Smooth muscle cell (in vitro differentiated cells): ENCODE results near the gene DAPK2. TPM values are rescaled to one million over a fixed set of nuclear protein-coding genes. Genes with fewer than 3 reads are reported as not detected.

Experiments
- DNase-seq: peaks from one replicate; lab custom pipeline; 2025; ENCODE audit not compliant: unreplicated experiment; lab: John Stamatoyannopoulos, UW
- H2AFZ ChIP-seq: fragments of 200-600 bp; sonication (generic); 2 replicates; pipeline ENCODE4 v1.6.0; 2016; ENCODE audit warnings: antibody characterized with exemption, low read depth, mild to moderate bottlenecking
- H3F3A ChIP-seq: fragments of 200-600 bp; sonication (generic); 2 replicates; pipeline ENCODE4 v1.6.0; 2017; ENCODE audit warnings: antibody characterized with exemption, low read depth
- H3K27ac ChIP-seq: fragments of 200-600 bp; sonication (generic); 2 replicates; pipeline ENCODE4 v1.5.1; 2016; ENCODE audit warnings: low read depth, mild to moderate bottlenecking
- H3K27me3 ChIP-seq: fragments of 200-600 bp; sonication (generic); 2 replicates; pipeline ENCODE4 v1.6.1; 2016; ENCODE audit warnings: low read depth, mild to moderate bottlenecking
- H3K36me3 ChIP-seq: fragments of 200-600 bp; sonication (generic); 2 replicates; pipeline ENCODE4 v1.5.1; 2016; ENCODE audit warnings: low read depth
- H3K4me1 ChIP-seq: fragments of 200-600 bp; sonication (generic); 2 replicates; pipeline ENCODE4 v1.5.1; 2016; ENCODE audit warnings: low read depth
- H3K4me2 ChIP-seq: fragments of 200-600 bp; sonication (generic); 2 replicates; pipeline ENCODE4 v1.6.0; 2016; ENCODE audit warnings: mild to moderate bottlenecking
- H3K4me3 ChIP-seq: fragments of 200-600 bp; sonication (generic); 2 replicates; pipeline ENCODE4 v1.5.1; 2016; ENCODE audit warnings: mild to moderate bottlenecking
- H3K79me2 ChIP-seq: fragments of 200-600 bp; sonication (generic); 2 replicates; pipeline ENCODE4 v1.6.0; 2016; ENCODE audit warnings: low read depth, mild to moderate bottlenecking
- H3K9ac ChIP-seq: fragments of 200-600 bp; sonication (generic); 2 replicates; pipeline ENCODE4 v1.6.0; 2016; ENCODE audit warnings: low read depth
- H3K9me3 ChIP-seq: fragments of 200-600 bp; sonication (generic); replicated peaks from 2 replicates; pipeline ENCODE4 v1.5.1; 2016; ENCODE audit warnings: low read depth
- H4K20me1 ChIP-seq: fragments of 200-600 bp; sonication (generic); 2 replicates; pipeline ENCODE4 v1.6.0; 2016; ENCODE audit warnings: low read depth
- CTCF ChIP-seq: fragments of 200-600 bp; sonication (generic); IDR thresholded peaks from 2 replicates; pipeline ENCODE4 v1.5.1; 2017; ENCODE audit warnings: borderline replicate concordance, mild to moderate bottlenecking, antibody characterized with exemption; ENCODE audit not compliant: insufficient read depth, poor library complexity, severe bottlenecking
- WGBS: methylation state at CpG from one replicate; pipeline ENCODE4 v1.1.7; 2016; ENCODE audit warnings: low lambda C conversion rate; 5-methylcytosine and 5-hydroxymethylcytosine counted together
- polyA plus RNA-seq: library from polyadenylated mRNA; unstranded; fragments of >200 nt; fragmentation: Nextera tagmentation; extraction: Ambion mirVana; gene quantifications from 2 replicates; pipeline ENCODE4 v1.2.1, GENCODE V29; 2016
- total RNA-seq: library from RNA; depleted of rRNA; stranded (reverse); fragments of >200 nt; gene quantifications from 2 replicates; pipeline ENCODE4 v1.2.3, GENCODE V29; 2014

Gene DAPK2
- total and polyA plus RNA-seq, 2 experiments from 2014 or later: not detected

GRCh38 chr15:63978511-63979261 lies 67.6 kb downstream of the DAPK2 start:
- Histone ChIP-seq H3K36me3 (no peaks in the 10 kb centered on the region), H3K9ac (no peak overlapping the region)
- DNase-seq: no peak

GRCh38 chr15:63977119-63977518 lies 69.2 kb downstream of the DAPK2 start:
- peaks cover 30% of the 10 kb centered on the region for H3K4me1 ChIP-seq
- H3K27ac ChIP-seq: no peak overlapping the region
- no peaks in the 10 kb centered on the region for H3K36me3 ChIP-seq
- H3K27me3 ChIP-seq: no peaks in the 10 kb centered on the region
- no peaks in the 10 kb centered on the region for H3K79me2 ChIP-seq
- H3K9me3 ChIP-seq: no peaks in the 10 kb centered on the region
- H2AFZ ChIP-seq: no peak overlapping the region
- 100% methylated on average over 2 of the region's 2 CpGs for WGBS
- H3K9ac ChIP-seq: no peak overlapping the region
- H3F3A ChIP-seq: peaks cover 4% of the 10 kb centered on the region
- H3K4me3 ChIP-seq: no peak overlapping the region
- H3K4me2 ChIP-seq: no peak overlapping the region
- DNase-seq: no peak
- H4K20me1 ChIP-seq: no peaks in the 10 kb centered on the region
- no peak for TF ChIP-seq CTCF

More at GRCh38 chr15:63978511-63979261, 67.6 kb downstream of the DAPK2 start:
- Histone ChIP-seq H3K27me3 (no peaks in the 10 kb centered on the region), H2AFZ (no peak overlapping the region), H3K4me1 (peaks cover 18% of the 10 kb centered on the region), H3K79me2 (no peaks in the 10 kb centered on the region), H3K4me3 (no peak overlapping the region), H3F3A (peaks cover 4% of the 10 kb centered on the region), H3K27ac (no peak overlapping the region), H3K9me3 (no peaks in the 10 kb centered on the region), H4K20me1 (no peaks in the 10 kb centered on the region), H3K4me2 (no peak overlapping the region)
- WGBS: 53% methylated on average over 4 of the region's 4 CpGs
- TF ChIP-seq CTCF: no peak

DNA sequence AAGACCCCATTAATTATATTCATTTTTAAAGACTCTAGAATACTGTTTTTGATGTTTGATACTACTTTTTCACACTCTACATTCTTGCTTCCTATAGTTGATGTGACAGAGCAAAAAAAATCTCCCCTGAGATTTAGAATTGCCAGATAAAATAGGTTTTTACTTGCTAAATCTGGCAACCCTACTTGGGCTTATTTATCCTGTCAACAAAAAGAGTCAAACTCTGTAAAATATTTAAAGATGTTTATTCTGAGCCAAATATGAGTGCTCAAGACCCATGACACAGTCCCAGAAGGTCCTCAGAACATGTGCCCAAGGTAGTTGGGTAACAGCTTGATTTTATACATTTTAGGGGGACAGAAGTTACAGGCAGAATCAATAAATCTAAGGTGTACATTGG lies 72.3 kb downstream of the DAPK2 start:
- Histone ChIP-seq H3K4me1 (peaks cover 26% of the 10 kb centered on the region), H3K27ac (no peak overlapping the region), H2AFZ (no peak overlapping the region), H3K9ac (no peak overlapping the region), H3K79me2 (no peaks in the 10 kb centered on the region), H4K20me1 (no peaks in the 10 kb centered on the region), H3K4me3 (no peak overlapping the region), H3K27me3 (no peaks in the 10 kb centered on the region), H3K9me3 (no peaks in the 10 kb centered on the region), H3K4me2 (no peak overlapping the region), H3F3A (no peaks in the 10 kb centered on the region), H3K36me3 (no peaks in the 10 kb centered on the region)
- DNase-seq: no peak
- no peak for TF ChIP-seq CTCF
